Stimulated activated naive B cell treated with anti-CD40 and anti-IgM and Interleukin-4, amounts not matched to agents 10 μg/mL and 1 μg/mL and 100 μg/mL, for 72 hours (primary cell): ENCODE data around the gene DYNLT4.
"Not testable (repeated sequence)": the region's sequence is repeated elsewhere in the genome, so short reads cannot be mapped to it uniquely, and the experiment has no call there.

ENCODE experiments used
- ATAC-seq, 2 donors: fragments of 150-1000 bp; cut with Tn5 transposase; replicated peaks; 2 replicates each; pipeline ENCODE4 v1.10.0; 2021; ENCODE audit warnings: moderate library complexity in 1 of 2
- DNase-seq: peaks from one replicate; pipeline ENCODE4 v3.0.0; 2021
- H3K27ac Mint-ChIP-seq: one replicate; pipeline ENCODE4 v1.8.0; 2022; ENCODE audit warnings: mild to moderate bottlenecking, mixed read lengths
- H3K27me3 Mint-ChIP-seq, 2 donors: one replicate each; pipeline ENCODE4 v1.8.0; 2022; ENCODE audit warnings: mixed read lengths in 2 of 2
- H3K36me3 Mint-ChIP-seq, 2 donors: one replicate each; pipeline ENCODE4 v1.8.0; 2022; ENCODE audit warnings: mixed read lengths in 2 of 2, mild to moderate bottlenecking in 1 of 2
- H3K4me1 Mint-ChIP-seq, 2 donors: one replicate each; pipeline ENCODE4 v1.8.0; 2022; ENCODE audit warnings: mixed read lengths in 2 of 2, mild to moderate bottlenecking in 1 of 2
- H3K4me3 Mint-ChIP-seq, 2 donors: one replicate each; pipeline ENCODE4 v1.8.0; 2022; ENCODE audit warnings: mild to moderate bottlenecking in 2 of 2, mixed read lengths in 2 of 2, moderate library complexity in 1 of 2
- H3K9me3 Mint-ChIP-seq, 2 donors: one replicate each; pipeline ENCODE4 v1.8.0; 2022; ENCODE audit warnings: mixed read lengths in 2 of 2, mild to moderate bottlenecking in 1 of 2

DYNLT4 gene

GRCh38 chr1:44835738-44836675, 28.9 kb upstream of the DYNLT4 start:
- DNase-seq (peak; percentile 77), ATAC-seq (peak; percentile 98 to 99)
- Mint-ChIP-seq H3K27me3 (peaks cover under 1 to 5% of the 10 kb centered on the region in 2 donors), H3K36me3 (no peaks in the 10 kb centered on the region), H3K4me1 (peaks cover 21 to 25% of the 10 kb centered on the region in 2 donors), H3K9me3 (no peaks in the 10 kb centered on the region), H3K4me3 (peak overlapping the region in 1 of 2 donors; percentile 38), H3K27ac (peak overlapping the region; percentile 16)

- Mint-ChIP-seq H3K27me3 (peaks cover 0 to 1% of the 10 kb centered on the region in 2 donors), H3K27ac (peak overlapping the region; percentile 10), H3K4me1 (peaks cover 21 to 25% of the 10 kb centered on the region in 2 donors), H3K9me3 (no peaks in the 10 kb centered on the region), H3K36me3 (no peaks in the 10 kb centered on the region), H3K4me3 (no peak overlapping the region)
- no peak for DNase-seq
- no peak for ATAC-seq
Measured at GRCh38 chr1:44834328-44834727, 27.2 kb upstream of the DYNLT4 start.

GRCh38 chr1:44832056-44832705, 25.0 kb upstream of the DYNLT4 start:
- DNase-seq (no peak), ATAC-seq (no peak)
- Mint-ChIP-seq H3K4me3 (no peak overlapping the region), H3K27me3 (no peaks in the 10 kb centered on the region), H3K4me1 (peaks cover 21 to 25% of the 10 kb centered on the region in 2 donors), H3K27ac (no peak overlapping the region), H3K36me3 (no peaks in the 10 kb centered on the region), H3K9me3 (no peaks in the 10 kb centered on the region)

- Mint-ChIP-seq H3K4me3 (no peak overlapping the region), H3K36me3 (no peaks in the 10 kb centered on the region), H3K27me3 (no peaks in the 10 kb centered on the region), H3K4me1 (peaks cover 20 to 27% of the 10 kb centered on the region in 2 donors), H3K27ac (no peak overlapping the region), H3K9me3 (no peaks in the 10 kb centered on the region)
- ATAC-seq = no peak
- DNase-seq = no peak
Measured at GRCh38 chr1:44831516-44831915, 24.4 kb upstream of the DYNLT4 start.

- DNase-seq (no peak), ATAC-seq (peak in 1 of 2 donors; percentile 14)
- Mint-ChIP-seq H3K27me3 (peaks cover 0 to 6% of the 10 kb centered on the region in 2 donors), H3K36me3 (no peaks in the 10 kb centered on the region), H3K4me3 (no peak overlapping the region), H3K27ac (no peak overlapping the region), H3K4me1 (peaks cover 22 to 27% of the 10 kb centered on the region in 2 donors), H3K9me3 (no peaks in the 10 kb centered on the region)
Measured at GRCh38 chr1:44830900-44831304, 23.8 kb upstream of the DYNLT4 start.

GRCh38 chr1:44829506-44830384, 22.6 kb upstream of the DYNLT4 start:
- no peaks in the 10 kb centered on the region for H3K36me3 Mint-ChIP-seq
- H3K27ac Mint-ChIP-seq = no peak overlapping the region
- no peak for DNase-seq
- no peak for ATAC-seq
- H3K4me3 Mint-ChIP-seq = no peak overlapping the region
- peaks cover 17 to 22% of the 10 kb centered on the region in 2 donors for H3K4me1 Mint-ChIP-seq
- peaks cover 0 to 6% of the 10 kb centered on the region in 2 donors for H3K27me3 Mint-ChIP-seq
- no peaks in the 10 kb centered on the region for H3K9me3 Mint-ChIP-seq

- ATAC-seq (no peak), DNase-seq (no peak)
- H3K36me3 Mint-ChIP-seq = no peaks in the 10 kb centered on the region
- H3K4me3 Mint-ChIP-seq = no peak overlapping the region
- H3K27me3 Mint-ChIP-seq = peaks cover 0 to 6% of the 10 kb centered on the region in 2 donors
- no peak overlapping the region for H3K27ac Mint-ChIP-seq
- H3K9me3 Mint-ChIP-seq = no peaks in the 10 kb centered on the region
- H3K4me1 Mint-ChIP-seq = peaks cover 14 to 15% of the 10 kb centered on the region in 2 donors
Measured at GRCh38 chr1:44828841-44829440, 21.8 kb upstream of the DYNLT4 start.

GRCh38 chr1:44828003-44828651, 21.0 kb upstream of the DYNLT4 start:
- Mint-ChIP-seq H3K4me1 (peaks cover 12% of the 10 kb centered on the region in 2 donors), H3K27me3 (peaks cover 0 to 6% of the 10 kb centered on the region in 2 donors), H3K9me3 (no peaks in the 10 kb centered on the region), H3K36me3 (no peaks in the 10 kb centered on the region), H3K4me3 (no peak overlapping the region), H3K27ac (no peak overlapping the region)
- ATAC-seq = no peak
- no peak for DNase-seq

GRCh38 chr1:44827197-44828002, 20.2 kb upstream of the DYNLT4 start:
- no peak overlapping the region for H3K4me3 Mint-ChIP-seq
- H3K27ac Mint-ChIP-seq = no peak overlapping the region
- peaks cover 0 to 6% of the 10 kb centered on the region in 2 donors for H3K27me3 Mint-ChIP-seq
- H3K9me3 Mint-ChIP-seq = no peaks in the 10 kb centered on the region
- DNase-seq = no peak
- no peak for ATAC-seq
- H3K4me1 Mint-ChIP-seq = peaks cover 11 to 12% of the 10 kb centered on the region in 2 donors
- H3K36me3 Mint-ChIP-seq = no peaks in the 10 kb centered on the region

- no peaks in the 10 kb centered on the region for H3K9me3 Mint-ChIP-seq
- H3K27me3 Mint-ChIP-seq = peaks cover 0 to 6% of the 10 kb centered on the region in 2 donors
- peaks cover 8 to 13% of the 10 kb centered on the region in 2 donors for H3K4me1 Mint-ChIP-seq
- DNase-seq (no peak), ATAC-seq (peak; percentile 39 to 45)
- H3K27ac Mint-ChIP-seq = no peak overlapping the region
- no peak overlapping the region for H3K4me3 Mint-ChIP-seq
- no peaks in the 10 kb centered on the region for H3K36me3 Mint-ChIP-seq
Measured at GRCh38 chr1:44826375-44827196, 19.4 kb upstream of the DYNLT4 start.

GRCh38 chr1:44824392-44824791, 17.2 kb upstream of the DYNLT4 start:
- not testable (repeated sequence) for H3K27ac Mint-ChIP-seq, H3K4me3 Mint-ChIP-seq, ATAC-seq, H3K36me3 Mint-ChIP-seq, H3K27me3 Mint-ChIP-seq, H3K9me3 Mint-ChIP-seq, DNase-seq
- peaks cover 20 to 30% of the 10 kb centered on the region in 2 donors for H3K4me1 Mint-ChIP-seq

- no peaks in the 10 kb centered on the region for H3K9me3 Mint-ChIP-seq
- H3K4me3 Mint-ChIP-seq = no peak overlapping the region
- DNase-seq (no peak), ATAC-seq (no peak)
- H3K36me3 Mint-ChIP-seq = peaks cover 2 to 5% of the 10 kb centered on the region in 2 donors
- no peak overlapping the region for H3K27ac Mint-ChIP-seq
- peaks cover 24 to 44% of the 10 kb centered on the region in 2 donors for H3K4me1 Mint-ChIP-seq
- H3K27me3 Mint-ChIP-seq = peaks cover 0 to 6% of the 10 kb centered on the region in 2 donors
Measured at GRCh38 chr1:44822981-44823451, 15.9 kb upstream of the DYNLT4 start.
